Neural cell (in vitro differentiated cells): Measurements from ENCODE around the gene PGM5. TPM values are rescaled to one million over a fixed set of nuclear protein-coding genes. Genes with fewer than 3 reads are reported as not detected.

Source experiments
- H2AFZ ChIP-seq: fragments of 200-600, 300-800 bp; sonication (generic), shearing (Covaris generic); 2 replicates; pipeline ENCODE4 v1.6.0; 2014; ENCODE audit warnings: low read depth, mild to moderate bottlenecking, antibody characterized with exemption, low read length, moderate library complexity
- H3F3A ChIP-seq: fragments of 200-600 bp; shearing (Covaris generic); 2 replicates; pipeline ENCODE4 v1.6.1; 2016; ENCODE audit warnings: mild to moderate bottlenecking, moderate library complexity, mixed read lengths, antibody characterized with exemption, low read length; ENCODE audit not compliant: insufficient read depth, poor library complexity, severe bottlenecking
- H3K27ac ChIP-seq: fragments of 200-600, 300-800 bp; sonication (generic), shearing (Covaris generic); 2 replicates; pipeline ENCODE4 v1.5.1; 2014; ENCODE audit warnings: mild to moderate bottlenecking, low read length, moderate library complexity
- H3K27me3 ChIP-seq: fragments of 300-800, 200-600 bp; sonication (generic), shearing (Covaris generic); 2 replicates; pipeline ENCODE4 v1.6.0; 2014; ENCODE audit warnings: mild to moderate bottlenecking, low read depth, low read length, moderate library complexity; ENCODE audit not compliant: insufficient read depth
- H3K36me3 ChIP-seq: fragments of 300-800, 200-600 bp; sonication (generic), shearing (Covaris generic); 2 replicates; pipeline ENCODE4 v1.5.1; 2014; ENCODE audit warnings: mild to moderate bottlenecking, antibody characterized with exemption, low read length, moderate library complexity; ENCODE audit not compliant: insufficient read depth
- H3K4me2 ChIP-seq: fragments of 300-800, 200-600 bp; sonication (generic), shearing (Covaris generic); 2 replicates; pipeline ENCODE4 v1.6.0; 2014; ENCODE audit warnings: mild to moderate bottlenecking, low read length
- H3K4me3 ChIP-seq: fragments of 300-800, 200-600 bp; sonication (generic), shearing (Covaris generic); 2 replicates; pipeline ENCODE4 v1.5.1; 2014; ENCODE audit warnings: mild to moderate bottlenecking, low read length, moderate library complexity
- H3K79me2 ChIP-seq: fragments of 200-600 bp; shearing (Covaris generic); replicated peaks from 2 replicates; pipeline ENCODE4 v1.6.0; 2014; ENCODE audit warnings: mild to moderate bottlenecking, low read length, moderate library complexity; ENCODE audit not compliant: insufficient read depth
- H3K9ac ChIP-seq: fragments of 300-800, 200-600 bp; sonication (generic), shearing (Covaris generic); 2 replicates; pipeline ENCODE4 v1.6.1; 2016; ENCODE audit warnings: mild to moderate bottlenecking, low read length, mixed read lengths
- H3K9me2 ChIP-seq: fragments of 200-600 bp; shearing (Covaris generic); 2 replicates; pipeline ENCODE4 v1.6.1; 2016; ENCODE audit warnings: mild to moderate bottlenecking, low read length, mixed read lengths; ENCODE audit not compliant: insufficient read depth
- H3K9me3 ChIP-seq: fragments of 200-600, 300-800 bp; sonication (generic), shearing (Covaris generic); 2 replicates; pipeline ENCODE4 v1.6.1; 2016; ENCODE audit warnings: mild to moderate bottlenecking, mixed run types, low read length, moderate library complexity, mixed read lengths
- H4K20me1 ChIP-seq: fragments of 200-600 bp; shearing (Covaris generic); 2 replicates; pipeline ENCODE4 v1.6.1; 2016; ENCODE audit warnings: mild to moderate bottlenecking, mixed run types; ENCODE audit not compliant: insufficient read depth
- EP300 ChIP-seq: fragments of 450-650 bp; conservative IDR thresholded peaks from 2 replicates; pipeline ENCODE4 v1.6.1; 2014; ENCODE audit warnings: antibody characterized with exemption, mild to moderate bottlenecking, moderate library complexity; ENCODE audit not compliant: poor library complexity, severe bottlenecking
- EZH2 ChIP-seq: fragments of 200-600, 300-800 bp; shearing (Covaris generic), sonication (generic); IDR thresholded peaks from 2 replicates; pipeline ENCODE4 v1.6.1; 2014; ENCODE audit warnings: antibody characterized with exemption, low read length, borderline replicate concordance, mild to moderate bottlenecking; ENCODE audit not compliant: insufficient read depth, poor library complexity, severe bottlenecking
- MXI1 ChIP-seq: fragments of 450-650 bp; conservative IDR thresholded peaks from 2 replicates; pipeline ENCODE4 v1.6.1; 2014; ENCODE audit warnings: antibody characterized with exemption, mild to moderate bottlenecking; ENCODE audit not compliant: poor library complexity, severe bottlenecking
- POLR2AphosphoS5 ChIP-seq: IDR thresholded peaks from 2 replicates; pipeline ENCODE4 v1.6.1; 2012
- RAD21 ChIP-seq: fragments of 450-650 bp; conservative IDR thresholded peaks from 2 replicates; pipeline ENCODE4 v1.6.1; 2014; ENCODE audit warnings: antibody characterized with exemption, mild to moderate bottlenecking, moderate library complexity
- SMC3 ChIP-seq: fragments of 450-650 bp; conservative IDR thresholded peaks from 2 replicates; pipeline ENCODE4 v1.6.1; 2014; ENCODE audit warnings: antibody characterized with exemption, mild to moderate bottlenecking, moderate library complexity; ENCODE audit not compliant: poor library complexity
- TAF1 ChIP-seq: IDR thresholded peaks from 2 replicates; pipeline ENCODE4 v1.6.1; 2012; ENCODE audit warnings: low read depth
- polyA plus RNA-seq: library from polyadenylated mRNA; depleted of rRNA; stranded (reverse); fragments of >200 nt; gene quantifications from 2 replicates; pipeline ENCODE4 v1.2.3, GENCODE V29; 2014
- TF ChIP-seq, protein P1 (sequence below): fragments of 450-650 bp; IDR thresholded peaks from 2 replicates; pipeline ENCODE4 v1.5.1; 2014; ENCODE audit warnings: antibody characterized with exemption, mild to moderate bottlenecking, moderate library complexity; ENCODE audit not compliant: poor library complexity, severe bottlenecking
- TF ChIP-seq, protein P2 (sequence below): IDR thresholded peaks from 2 replicates; pipeline ENCODE4 v1.6.1; 2012; ENCODE audit warnings: borderline replicate concordance

Gene PGM5
- polyA plus RNA-seq, 1 donor from 2014 or later = not detected

DNA sequence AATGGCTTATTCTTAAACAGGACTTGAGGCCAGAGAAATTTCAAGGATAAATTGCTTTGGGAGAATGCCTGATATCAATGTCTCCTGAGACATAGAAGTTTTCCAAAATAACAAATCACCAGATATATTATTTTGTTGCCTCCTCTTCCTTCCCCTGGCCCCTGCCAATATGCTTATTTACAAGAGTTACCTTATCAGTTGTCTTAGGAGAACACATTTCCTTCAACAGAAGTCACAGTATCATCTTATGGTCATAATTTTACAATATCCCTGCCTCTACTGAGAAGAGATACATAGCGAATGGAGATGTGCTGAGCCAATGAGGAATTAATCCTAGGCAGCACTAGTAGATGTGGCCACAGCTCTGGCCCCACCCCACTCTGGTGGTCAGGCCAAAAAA lies 141.2 kb downstream of the PGM5 start:
- Histone ChIP-seq H3K9me3 (no peaks in the 10 kb centered on the region), H3K79me2 (no peaks in the 10 kb centered on the region), H3K27ac (no peak overlapping the region), H3F3A (no peaks in the 10 kb centered on the region), H3K9ac (no peak overlapping the region), H4K20me1 (no peaks in the 10 kb centered on the region), H3K4me3 (no peak overlapping the region), H3K36me3 (no peaks in the 10 kb centered on the region), H3K27me3 (no peaks in the 10 kb centered on the region), H2AFZ (no peak overlapping the region), H3K9me2 (no peaks in the 10 kb centered on the region), H3K4me2 (no peak overlapping the region)
- TF ChIP-seq, protein P1, sequence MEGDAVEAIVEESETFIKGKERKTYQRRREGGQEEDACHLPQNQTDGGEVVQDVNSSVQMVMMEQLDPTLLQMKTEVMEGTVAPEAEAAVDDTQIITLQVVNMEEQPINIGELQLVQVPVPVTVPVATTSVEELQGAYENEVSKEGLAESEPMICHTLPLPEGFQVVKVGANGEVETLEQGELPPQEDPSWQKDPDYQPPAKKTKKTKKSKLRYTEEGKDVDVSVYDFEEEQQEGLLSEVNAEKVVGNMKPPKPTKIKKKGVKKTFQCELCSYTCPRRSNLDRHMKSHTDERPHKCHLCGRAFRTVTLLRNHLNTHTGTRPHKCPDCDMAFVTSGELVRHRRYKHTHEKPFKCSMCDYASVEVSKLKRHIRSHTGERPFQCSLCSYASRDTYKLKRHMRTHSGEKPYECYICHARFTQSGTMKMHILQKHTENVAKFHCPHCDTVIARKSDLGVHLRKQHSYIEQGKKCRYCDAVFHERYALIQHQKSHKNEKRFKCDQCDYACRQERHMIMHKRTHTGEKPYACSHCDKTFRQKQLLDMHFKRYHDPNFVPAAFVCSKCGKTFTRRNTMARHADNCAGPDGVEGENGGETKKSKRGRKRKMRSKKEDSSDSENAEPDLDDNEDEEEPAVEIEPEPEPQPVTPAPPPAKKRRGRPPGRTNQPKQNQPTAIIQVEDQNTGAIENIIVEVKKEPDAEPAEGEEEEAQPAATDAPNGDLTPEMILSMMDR = no peak
- TF ChIP-seq POLR2AphosphoS5 (no peak), EP300 (no peak), RAD21 (no peak), EZH2 (no peak), MXI1 (no peak), SMC3 (no peak)

GRCh38 chr9:68498816-68499215 lies 142.4 kb downstream of the PGM5 start:
- no peak overlapping the region for H3K4me3 ChIP-seq
- H2AFZ ChIP-seq = no peak overlapping the region
- no peaks in the 10 kb centered on the region for H3K9me3 ChIP-seq
- no peaks in the 10 kb centered on the region for H3K79me2 ChIP-seq
- no peaks in the 10 kb centered on the region for H3K27me3 ChIP-seq
- no peaks in the 10 kb centered on the region for H4K20me1 ChIP-seq
- no peak for TF ChIP-seq EZH2
- no peak for TF ChIP-seq RAD21
- TF ChIP-seq TAF1 = no peak
- TF ChIP-seq, protein P1 = no peak
- TF ChIP-seq, protein P2, sequence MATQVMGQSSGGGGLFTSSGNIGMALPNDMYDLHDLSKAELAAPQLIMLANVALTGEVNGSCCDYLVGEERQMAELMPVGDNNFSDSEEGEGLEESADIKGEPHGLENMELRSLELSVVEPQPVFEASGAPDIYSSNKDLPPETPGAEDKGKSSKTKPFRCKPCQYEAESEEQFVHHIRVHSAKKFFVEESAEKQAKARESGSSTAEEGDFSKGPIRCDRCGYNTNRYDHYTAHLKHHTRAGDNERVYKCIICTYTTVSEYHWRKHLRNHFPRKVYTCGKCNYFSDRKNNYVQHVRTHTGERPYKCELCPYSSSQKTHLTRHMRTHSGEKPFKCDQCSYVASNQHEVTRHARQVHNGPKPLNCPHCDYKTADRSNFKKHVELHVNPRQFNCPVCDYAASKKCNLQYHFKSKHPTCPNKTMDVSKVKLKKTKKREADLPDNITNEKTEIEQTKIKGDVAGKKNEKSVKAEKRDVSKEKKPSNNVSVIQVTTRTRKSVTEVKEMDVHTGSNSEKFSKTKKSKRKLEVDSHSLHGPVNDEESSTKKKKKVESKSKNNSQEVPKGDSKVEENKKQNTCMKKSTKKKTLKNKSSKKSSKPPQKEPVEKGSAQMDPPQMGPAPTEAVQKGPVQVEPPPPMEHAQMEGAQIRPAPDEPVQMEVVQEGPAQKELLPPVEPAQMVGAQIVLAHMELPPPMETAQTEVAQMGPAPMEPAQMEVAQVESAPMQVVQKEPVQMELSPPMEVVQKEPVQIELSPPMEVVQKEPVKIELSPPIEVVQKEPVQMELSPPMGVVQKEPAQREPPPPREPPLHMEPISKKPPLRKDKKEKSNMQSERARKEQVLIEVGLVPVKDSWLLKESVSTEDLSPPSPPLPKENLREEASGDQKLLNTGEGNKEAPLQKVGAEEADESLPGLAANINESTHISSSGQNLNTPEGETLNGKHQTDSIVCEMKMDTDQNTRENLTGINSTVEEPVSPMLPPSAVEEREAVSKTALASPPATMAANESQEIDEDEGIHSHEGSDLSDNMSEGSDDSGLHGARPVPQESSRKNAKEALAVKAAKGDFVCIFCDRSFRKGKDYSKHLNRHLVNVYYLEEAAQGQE = no peak
- TF ChIP-seq POLR2AphosphoS5 = no peak
- TF ChIP-seq EP300 = no peak
- TF ChIP-seq MXI1 = no peak
- no peak for TF ChIP-seq SMC3
- H3K9me2 ChIP-seq = no peaks in the 10 kb centered on the region
- H3K27ac ChIP-seq = no peak overlapping the region
- no peaks in the 10 kb centered on the region for H3F3A ChIP-seq
- H3K9ac ChIP-seq = no peak overlapping the region
- no peaks in the 10 kb centered on the region for H3K36me3 ChIP-seq
- no peak overlapping the region for H3K4me2 ChIP-seq
